KMS-11 (cell line): Measurements from ENCODE around the gene FCGBP.

Experiments used
- H2AFZ ChIP-seq: fragments of 200-600 bp; sonication (generic); 2 replicates; pipeline ENCODE4 v1.6.1; 2016; ENCODE audit warnings: antibody characterized with exemption, mixed run types, low read depth
- H3K27ac ChIP-seq: fragments of 200-600 bp; sonication (generic); 2 replicates; pipeline ENCODE4 v1.6.1; 2016; ENCODE audit warnings: mild to moderate bottlenecking, mixed run types
- H3K27me3 ChIP-seq: fragments of 200-600 bp; sonication (generic); 2 replicates; pipeline ENCODE4 v1.6.1; 2017; ENCODE audit warnings: mild to moderate bottlenecking, low read depth, mixed run types, moderate library complexity; ENCODE audit not compliant: insufficient read depth
- H3K36me3 ChIP-seq: fragments of 200-600 bp; sonication (generic); 2 replicates; pipeline ENCODE4 v1.6.1; 2017; ENCODE audit warnings: mild to moderate bottlenecking, mixed run types; ENCODE audit not compliant: insufficient read depth
- H3K4me1 ChIP-seq: fragments of 200-600 bp; sonication (generic); 2 replicates; pipeline ENCODE4 v1.6.1; 2016; ENCODE audit warnings: mild to moderate bottlenecking, low read depth, mixed run types; ENCODE audit not compliant: poor library complexity, severe bottlenecking
- H3K4me2 ChIP-seq: fragments of 200-600 bp; sonication (generic); 2 replicates; pipeline ENCODE4 v1.7.0; 2016; ENCODE audit warnings: mild to moderate bottlenecking, mixed run types
- H3K4me3 ChIP-seq: fragments of 200-600 bp; sonication (generic); IDR thresholded peaks from 2 replicates; pipeline ENCODE4 v1.6.1; 2017; ENCODE audit warnings: low read depth, low read length, mixed read lengths; ENCODE audit not compliant: insufficient read depth
- H3K79me2 ChIP-seq: fragments of 200-600 bp; sonication (generic); 2 replicates; pipeline ENCODE4 v1.6.1; 2016; ENCODE audit warnings: low read depth, mixed run types; ENCODE audit not compliant: insufficient read depth
- H3K9ac ChIP-seq: fragments of 200-600 bp; sonication (generic); 2 replicates; pipeline ENCODE4 v1.6.1; 2016; ENCODE audit warnings: mild to moderate bottlenecking, mixed run types
- H4K20me1 ChIP-seq: fragments of 200-600 bp; sonication (generic); 2 replicates; pipeline ENCODE4 v1.6.1; 2016; ENCODE audit warnings: mild to moderate bottlenecking, mixed run types; ENCODE audit not compliant: insufficient read depth
- TF ChIP-seq, protein P1 (sequence below): fragments of 200-600 bp; sonication (generic); conservative IDR thresholded peaks from 2 replicates; pipeline ENCODE4 v1.6.1; 2017; ENCODE audit warnings: low read depth, mild to moderate bottlenecking, antibody characterized with exemption, low read length, moderate library complexity, mixed read lengths

Gene FCGBP

DNA sequence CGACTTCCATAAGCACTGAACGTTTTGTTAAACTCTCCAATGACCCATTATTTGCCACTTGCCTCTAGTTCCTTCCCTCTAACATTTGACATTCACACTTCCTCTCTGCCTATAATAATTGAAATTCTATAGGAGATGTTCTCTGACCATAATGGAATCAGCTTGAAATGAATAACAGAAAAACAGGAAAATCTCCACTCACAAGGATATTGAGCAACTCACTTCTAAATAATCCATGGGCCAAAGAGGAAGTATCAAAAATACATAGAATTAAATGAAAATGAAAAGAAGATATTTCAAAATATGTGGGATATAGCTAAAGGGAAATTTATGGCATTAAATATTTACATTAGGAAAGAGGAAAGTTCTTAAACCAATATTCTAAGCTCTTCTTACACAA, 3.4 kb upstream of the FCGBP start:
- H4K20me1 ChIP-seq = no peaks in the 10 kb centered on the region
- peaks cover 22% of the 10 kb centered on the region for H3K4me1 ChIP-seq
- H3K36me3 ChIP-seq = no peaks in the 10 kb centered on the region
- H3K79me2 ChIP-seq = no peaks in the 10 kb centered on the region
- no peaks in the 10 kb centered on the region; the same call in 1 of the 2 replicates for H3K27me3 ChIP-seq
- no peak overlapping the region for H3K4me2 ChIP-seq
- no peak overlapping the region for H3K4me3 ChIP-seq
- H3K9ac ChIP-seq = no peak overlapping the region
- no peak overlapping the region for H3K27ac ChIP-seq
- TF ChIP-seq, protein P1, sequence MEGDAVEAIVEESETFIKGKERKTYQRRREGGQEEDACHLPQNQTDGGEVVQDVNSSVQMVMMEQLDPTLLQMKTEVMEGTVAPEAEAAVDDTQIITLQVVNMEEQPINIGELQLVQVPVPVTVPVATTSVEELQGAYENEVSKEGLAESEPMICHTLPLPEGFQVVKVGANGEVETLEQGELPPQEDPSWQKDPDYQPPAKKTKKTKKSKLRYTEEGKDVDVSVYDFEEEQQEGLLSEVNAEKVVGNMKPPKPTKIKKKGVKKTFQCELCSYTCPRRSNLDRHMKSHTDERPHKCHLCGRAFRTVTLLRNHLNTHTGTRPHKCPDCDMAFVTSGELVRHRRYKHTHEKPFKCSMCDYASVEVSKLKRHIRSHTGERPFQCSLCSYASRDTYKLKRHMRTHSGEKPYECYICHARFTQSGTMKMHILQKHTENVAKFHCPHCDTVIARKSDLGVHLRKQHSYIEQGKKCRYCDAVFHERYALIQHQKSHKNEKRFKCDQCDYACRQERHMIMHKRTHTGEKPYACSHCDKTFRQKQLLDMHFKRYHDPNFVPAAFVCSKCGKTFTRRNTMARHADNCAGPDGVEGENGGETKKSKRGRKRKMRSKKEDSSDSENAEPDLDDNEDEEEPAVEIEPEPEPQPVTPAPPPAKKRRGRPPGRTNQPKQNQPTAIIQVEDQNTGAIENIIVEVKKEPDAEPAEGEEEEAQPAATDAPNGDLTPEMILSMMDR = no peak
- H2AFZ ChIP-seq = no peak overlapping the region

DNA sequence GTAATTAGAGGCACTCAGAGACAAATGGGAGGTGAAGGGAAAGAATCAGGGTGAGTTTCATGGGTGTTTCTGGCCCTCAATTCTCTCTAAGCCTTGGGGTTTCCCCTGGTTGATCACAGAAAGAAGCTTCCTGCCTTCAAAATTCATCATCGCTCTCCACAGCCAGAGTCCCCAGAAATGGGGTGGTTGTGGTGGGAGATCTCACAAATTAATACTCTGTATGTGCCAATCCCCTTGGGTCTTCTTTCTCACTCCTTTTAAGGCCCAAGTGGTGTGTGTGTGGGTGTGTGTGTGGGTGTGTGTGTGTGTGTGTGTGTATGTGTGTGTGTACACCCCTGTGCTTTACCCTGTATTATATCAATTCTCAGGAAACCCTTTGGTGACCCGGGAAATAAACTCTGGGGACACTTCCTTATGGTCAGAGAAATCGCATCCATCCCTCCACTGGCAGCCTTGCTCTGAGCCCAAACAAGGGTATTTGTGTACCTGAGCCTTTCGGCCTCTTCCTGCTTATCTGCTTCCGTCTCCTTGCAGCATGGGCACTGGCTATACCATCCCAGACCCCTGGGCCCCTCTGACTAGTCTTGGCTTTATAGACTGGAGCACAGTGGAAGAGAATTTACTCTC, 2.8 kb upstream of the FCGBP start:
- H2AFZ ChIP-seq = no peak overlapping the region

DNA sequence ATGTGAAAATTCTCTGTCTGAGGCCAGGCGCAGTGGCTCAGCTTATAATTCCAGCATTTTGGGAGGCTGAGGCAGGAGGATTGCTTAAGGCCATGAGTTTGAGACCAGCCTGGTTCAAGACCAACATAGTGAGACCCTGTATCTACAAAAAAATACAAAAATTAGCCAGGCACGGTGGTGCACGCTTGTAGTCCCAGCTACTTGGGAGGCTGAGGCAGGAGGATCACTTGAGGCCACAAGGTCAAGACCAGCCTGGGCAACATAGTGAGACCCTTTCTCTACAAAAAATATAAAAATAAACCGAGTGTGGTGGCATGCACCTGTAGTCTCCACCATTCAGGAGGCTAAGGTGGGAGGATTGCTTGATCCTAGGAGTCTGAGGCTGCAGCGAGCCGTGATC, 2.2 kb upstream of the FCGBP start:
- Histone ChIP-seq H3K36me3 (no peaks in the 10 kb centered on the region), H3K79me2 (no peaks in the 10 kb centered on the region), H3K4me3 (no peak overlapping the region), H3K4me1 (peaks cover 10% of the 10 kb centered on the region), H3K27me3 (no peaks in the 10 kb centered on the region; the same call in 1 of the 2 replicates), H4K20me1 (no peaks in the 10 kb centered on the region), H2AFZ (no peak overlapping the region), H3K4me2 (no peak overlapping the region), H3K27ac (no peak overlapping the region), H3K9ac (no peak overlapping the region)
- TF ChIP-seq, protein P1 = no peak

More for the DNA sequence above, 2.8 kb upstream of the FCGBP start:
- Histone ChIP-seq H3K27ac (no peak overlapping the region), H3K9ac (no peak overlapping the region), H4K20me1 (no peaks in the 10 kb centered on the region), H3K27me3 (no peaks in the 10 kb centered on the region; the same call in 1 of the 2 replicates), H3K36me3 (no peaks in the 10 kb centered on the region), H3K79me2 (no peaks in the 10 kb centered on the region), H3K4me2 (no peak overlapping the region), H3K4me1 (peaks cover 16% of the 10 kb centered on the region), H3K4me3 (no peak overlapping the region)
- TF ChIP-seq, protein P1 = no peak

DNA sequence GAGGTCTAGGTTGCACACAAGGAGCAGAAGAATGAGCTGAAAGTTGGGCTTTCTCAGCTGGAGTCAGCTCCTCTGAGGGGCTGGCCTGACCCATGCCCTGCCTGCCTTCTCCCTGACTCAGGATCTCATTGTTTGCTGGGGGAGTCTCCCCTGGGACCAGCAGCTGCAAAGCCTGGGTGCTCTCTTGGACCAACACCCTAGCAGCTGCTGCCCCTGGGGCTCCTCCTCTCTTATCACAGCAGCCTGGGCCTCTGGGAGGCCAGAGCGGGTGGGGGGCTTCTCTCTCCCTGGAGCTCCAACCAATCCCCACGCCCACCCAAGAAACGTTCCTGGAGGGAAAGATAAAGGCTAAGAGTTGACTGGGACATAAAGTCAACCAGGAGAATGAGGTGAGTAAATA, 1.6 kb upstream of the FCGBP start:
- no peaks in the 10 kb centered on the region for H3K36me3 ChIP-seq
- H3K79me2 ChIP-seq = no peaks in the 10 kb centered on the region
- no peaks in the 10 kb centered on the region; the same call in 1 of the 2 replicates for H3K27me3 ChIP-seq
- H3K4me1 ChIP-seq = peaks cover 4% of the 10 kb centered on the region
- H3K4me2 ChIP-seq = no peak overlapping the region
- H2AFZ ChIP-seq = no peak overlapping the region
- no peak overlapping the region for H3K4me3 ChIP-seq
- H3K27ac ChIP-seq = no peak overlapping the region
- no peak overlapping the region for H3K9ac ChIP-seq
- TF ChIP-seq, protein P1 = no peak
- H4K20me1 ChIP-seq = no peaks in the 10 kb centered on the region
